ENCODE results near the gene NCOR1. TPM values are rescaled to one million over a fixed set of nuclear protein-coding genes. Genes with fewer than 3 reads are reported as not detected.
"Not testable (repeated sequence)": the region's sequence is repeated elsewhere in the genome, so short reads cannot be mapped to it uniquely, and the experiment has no call there.

NCOR1 gene
- total and polyA plus RNA-seq, 2 of the 8 experiments (the other 6 are each of a cell fraction or from before 2014, with no cell fraction given) = 65.4 to 142 TPM

- H4K5ac ChIP-seq (ENCODE audit: insufficient read length, low read depth, low read length); H4K20me1 ChIP-seq (replicated peaks in 1 of 2; ENCODE audit: control insufficient read depth in 1 of 2, insufficient read depth in 2 of 2, low read length in 2 of 2); H3K9me3 ChIP-seq (ENCODE audit: insufficient read depth in 2 of 2, low read depth in 1 of 2, low read length in 1 of 2); H3K79me1 ChIP-seq (ENCODE audit: low read depth, low read length); H3K23ac ChIP-seq (ENCODE audit: insufficient read length); H3K23me2 ChIP-seq (ENCODE audit: low read depth, low read length); H2BK5ac ChIP-seq (ENCODE audit: low read depth, low read length); H3K79me2 ChIP-seq (ENCODE audit: control insufficient read depth in 1 of 2, insufficient read depth in 2 of 2, low read length in 2 of 2); H3K4me2 ChIP-seq (ENCODE audit: insufficient read depth in 1 of 2, low read depth in 2 of 2, low read length in 2 of 2); H2BK120ac ChIP-seq (replicated peaks; ENCODE audit: low read depth, low read length); CTCF ChIA-PET (ENCODE audit: partially characterized antibody); POLR2A ChIA-PET (ENCODE audit: partially characterized antibody); H3K9ac ChIP-seq (replicated peaks in 1 of 4; ENCODE audit: extremely low read depth in 1 of 4, low read depth in 3 of 4, low read length in 3 of 4); DNase-seq (ENCODE audit: low read depth in 1 of 2, low spot score in 2 of 2); H3K4me3 ChIP-seq (ENCODE audit: extremely low read depth in 1 of 4, insufficient read depth in 2 of 4, low read depth in 3 of 4, low read length in 4 of 4); H3K27me3 ChIP-seq (replicated peaks in 1 of 4; ENCODE audit: control insufficient read depth in 3 of 4, extremely low read depth in 1 of 4, insufficient read depth in 3 of 4, low read length in 3 of 4); H2BK12ac ChIP-seq (ENCODE audit: low read depth, low read length); H3K18ac ChIP-seq (ENCODE audit: extremely low read depth, low read length); H3K4me1 ChIP-seq (replicated peaks in 1 of 4; ENCODE audit: control insufficient read depth in 3 of 4, insufficient read depth in 4 of 4, low read length in 3 of 4); H3K56ac ChIP-seq (replicated peaks; ENCODE audit: insufficient read length, low read depth, low read length); H2BK15ac ChIP-seq (ENCODE audit: low read length); H3K27ac ChIP-seq (ENCODE audit: low read depth, low read length); H3K4ac ChIP-seq (replicated peaks; ENCODE audit: insufficient read length, low read depth, low read length); FAIRE-seq; H4K91ac ChIP-seq (replicated peaks; ENCODE audit: insufficient read length, low read length); H3K14ac ChIP-seq (ENCODE audit: insufficient read length); H2AFZ ChIP-seq (ENCODE audit: low read length); H2BK20ac ChIP-seq (ENCODE audit: low read length); H2AK5ac ChIP-seq (ENCODE audit: low read depth, low read length); H4K8ac ChIP-seq (ENCODE audit: extremely low read depth, insufficient read depth, low read length): not testable (repeated sequence)
- H3K36me3 ChIP-seq (ENCODE audit: control insufficient read depth in 2 of 4, insufficient read depth in 4 of 4, low read length in 3 of 4) = peaks cover 0 to 44% (median 14%) of the 10 kb centered on the region in 4 experiments; a peak in 7 of 8 replicates
- WGBS, 2 experiments (ENCODE audit: extremely low coverage in 1 of 2, insufficient coverage in 1 of 2, insufficient read length in 1 of 2, insufficient replicate concordance in 2 of 2, low coverage in 1 of 2, low lambda C conversion rate in 2 of 2, missing lambda C conversion rate in 1 of 2) = 92% methylated on average over 19 of the region's 40 CpGs; no CpG with 5 or more reads in 1 of the 2 experiments
Measured at GRCh38 chr17:16145319-16145890, 69.9 kb downstream of the NCOR1 start.
